GM19193 (cell line): ENCODE measurements around the gene NRIP1.

Experiments used
- POLR2A ChIP-seq: IDR thresholded peaks from 4 replicates; pipeline ENCODE4 v1.6.1; 2011; ENCODE audit not compliant: insufficient read depth, insufficient read length; ENCODE audit errors: extremely low read depth

Gene NRIP1

GRCh38 chr21:15036189-15036588 lies 28.6 kb downstream of the NRIP1 start:
- TF ChIP-seq POLR2A = no peak

- no peak for TF ChIP-seq POLR2A
Observed at GRCh38 chr21:15034126-15034853, 30.5 kb downstream of the NRIP1 start.

GRCh38 chr21:15031790-15032357 lies 32.9 kb downstream of the NRIP1 start:
- TF ChIP-seq POLR2A = no peak

- TF ChIP-seq POLR2A = no peak
Observed at GRCh38 chr21:15029077-15029476, 35.7 kb downstream of the NRIP1 start.

- no peak for TF ChIP-seq POLR2A
Observed at GRCh38 chr21:15028186-15028585, 36.6 kb downstream of the NRIP1 start.

- no peak for TF ChIP-seq POLR2A
Observed at GRCh38 chr21:15027056-15027455, 37.7 kb downstream of the NRIP1 start.

- no peak for TF ChIP-seq POLR2A
Observed at GRCh38 chr21:15026370-15026769, 38.4 kb downstream of the NRIP1 start.

GRCh38 chr21:15023776-15024175 lies 41.0 kb downstream of the NRIP1 start:
- no peak for TF ChIP-seq POLR2A

GRCh38 chr21:15022608-15023261 lies 42.1 kb downstream of the NRIP1 start:
- no peak for TF ChIP-seq POLR2A

GRCh38 chr21:15020797-15021196 lies 44.0 kb downstream of the NRIP1 start:
- no peak for TF ChIP-seq POLR2A

- TF ChIP-seq POLR2A = no peak
Observed at GRCh38 chr21:15018382-15018781, 46.4 kb downstream of the NRIP1 start.

- no peak for TF ChIP-seq POLR2A
Observed at GRCh38 chr21:15015622-15016471, 49.0 kb downstream of the NRIP1 start.

GRCh38 chr21:15014221-15014620 lies 50.6 kb downstream of the NRIP1 start:
- no peak for TF ChIP-seq POLR2A

- no peak for TF ChIP-seq POLR2A
Observed at GRCh38 chr21:15011967-15012366, 52.8 kb downstream of the NRIP1 start.

GRCh38 chr21:15010645-15011044 lies 54.2 kb downstream of the NRIP1 start:
- no peak for TF ChIP-seq POLR2A
